Measurements from ENCODE around the gene GCHFR.

The GCHFR gene

DNA sequence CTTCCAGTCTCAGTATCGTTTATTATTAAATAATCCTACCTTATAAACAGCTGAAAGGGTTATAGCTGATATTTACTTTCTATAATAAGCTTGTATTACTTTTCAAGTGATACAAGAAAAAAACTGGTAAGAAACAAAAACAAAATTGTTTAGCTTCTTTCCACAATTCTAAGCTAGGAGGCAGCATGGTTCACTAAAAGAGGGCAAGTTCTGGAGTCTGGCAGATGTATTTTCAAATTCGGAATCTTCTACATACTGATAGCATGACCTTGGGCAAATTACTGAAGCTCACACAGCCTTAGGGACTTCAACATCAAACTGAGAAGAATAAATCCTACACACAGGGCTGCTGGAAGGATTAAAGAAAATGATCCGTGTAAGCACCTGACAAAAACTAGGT is 21.3 kb downstream of the GCHFR start:
- no peak for DNase-seq

DNA sequence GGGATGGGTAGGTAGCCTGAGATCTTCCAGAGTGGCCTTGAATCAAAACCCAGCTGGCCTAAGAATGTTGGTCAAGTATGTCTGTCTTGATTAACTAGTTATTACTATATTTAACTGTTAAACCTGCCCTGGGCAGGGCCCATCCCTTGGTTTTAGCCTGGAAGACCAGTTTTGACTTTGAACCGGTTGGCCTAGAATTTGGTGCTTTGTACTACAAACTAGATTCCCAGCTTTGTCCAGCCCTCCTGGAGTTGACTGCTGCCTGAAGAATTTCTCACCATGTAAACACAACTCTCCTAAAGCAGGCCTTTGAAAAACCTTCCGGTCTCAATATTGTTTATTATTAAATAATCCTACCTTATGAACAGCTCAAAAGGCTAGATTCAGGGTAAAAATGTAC is 21.9 kb downstream of the GCHFR start:
- DNase-seq, result no peak

DNA sequence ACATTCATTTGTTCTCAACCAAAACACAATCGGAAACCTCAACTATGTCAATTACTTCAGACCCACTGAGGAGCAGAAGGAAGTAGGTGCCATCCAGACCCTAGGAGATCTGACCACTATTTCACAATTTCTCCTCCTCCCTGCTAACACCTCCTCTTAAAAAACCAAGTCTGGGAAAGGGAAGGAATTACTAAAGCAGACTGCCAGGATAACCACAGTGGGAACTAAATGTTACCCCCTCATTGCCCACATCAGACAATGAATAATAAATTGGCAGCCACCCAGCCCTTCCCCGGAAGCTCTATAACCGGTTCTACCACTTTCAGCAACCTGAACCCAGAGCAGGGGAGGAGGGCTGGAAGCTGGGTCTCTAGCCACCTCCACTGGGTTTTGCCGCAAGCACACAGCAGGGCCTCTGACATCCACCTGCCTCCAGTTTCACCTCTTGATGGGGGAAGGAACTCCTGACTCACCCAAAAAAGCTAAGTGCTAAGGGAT is 23.5 kb downstream of the GCHFR start:
- DNase-seq, result peak; percentile 49

DNA sequence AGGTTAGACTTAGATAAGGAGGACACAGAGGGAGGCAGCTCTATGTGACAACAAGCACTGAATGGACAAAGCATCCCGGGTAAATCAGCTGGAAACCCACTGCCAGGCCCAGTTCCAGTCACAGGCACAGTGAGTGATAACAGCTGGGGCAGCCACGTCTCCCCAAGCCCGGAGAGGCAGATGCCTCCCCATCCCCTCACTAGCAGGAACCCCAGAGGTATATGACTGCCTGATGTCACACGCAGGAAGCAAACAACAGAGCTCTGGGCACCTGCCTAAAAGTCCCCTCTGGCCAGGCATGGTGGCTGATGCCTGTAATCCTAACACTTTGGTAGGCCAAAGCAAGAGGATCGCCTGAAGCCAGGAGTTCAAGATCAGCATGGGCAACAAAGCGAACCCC is 24.1 kb downstream of the GCHFR start:
- no peak for DNase-seq

DNA sequence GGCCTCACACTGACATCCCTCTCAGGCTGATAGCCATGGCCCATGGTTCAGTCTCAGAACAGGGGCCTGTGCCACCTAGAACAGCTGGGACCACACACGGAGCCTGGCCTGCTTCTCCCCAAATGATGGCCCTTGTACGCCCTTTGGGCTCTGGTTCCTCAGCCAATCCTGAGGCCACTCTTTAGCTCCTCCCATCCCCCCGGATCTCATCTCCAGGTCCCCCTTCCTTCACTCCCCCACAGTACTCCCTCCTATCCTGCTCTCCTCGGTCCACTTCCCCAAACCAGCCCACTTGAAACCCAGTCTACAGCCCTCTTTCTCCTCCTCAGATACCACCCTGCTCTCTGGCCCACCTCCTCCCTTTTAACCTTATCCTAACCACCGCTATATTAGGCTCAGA is 25.3 kb downstream of the GCHFR start:
- no peak for DNase-seq

DNA sequence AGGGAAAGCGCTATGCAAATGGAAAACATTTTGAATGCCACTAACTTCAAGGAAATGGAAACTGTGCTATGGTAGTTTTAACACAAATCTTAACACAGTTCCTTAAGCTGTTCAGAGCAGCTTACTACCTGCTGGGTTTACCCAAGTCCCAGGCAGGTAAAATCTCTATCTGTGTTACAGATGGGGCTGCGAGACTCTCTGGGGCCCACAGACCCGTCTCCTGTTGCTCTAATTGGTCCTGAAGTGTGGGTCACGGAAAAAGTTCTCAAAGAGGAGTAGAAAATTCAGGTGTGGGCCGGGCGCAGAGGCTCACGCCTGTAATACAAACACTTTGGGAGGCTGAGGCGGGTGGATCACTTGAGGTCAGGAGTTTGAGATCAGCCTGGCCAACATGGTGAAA is 26.1 kb downstream of the GCHFR start:
- no peak for DNase-seq

DNA sequence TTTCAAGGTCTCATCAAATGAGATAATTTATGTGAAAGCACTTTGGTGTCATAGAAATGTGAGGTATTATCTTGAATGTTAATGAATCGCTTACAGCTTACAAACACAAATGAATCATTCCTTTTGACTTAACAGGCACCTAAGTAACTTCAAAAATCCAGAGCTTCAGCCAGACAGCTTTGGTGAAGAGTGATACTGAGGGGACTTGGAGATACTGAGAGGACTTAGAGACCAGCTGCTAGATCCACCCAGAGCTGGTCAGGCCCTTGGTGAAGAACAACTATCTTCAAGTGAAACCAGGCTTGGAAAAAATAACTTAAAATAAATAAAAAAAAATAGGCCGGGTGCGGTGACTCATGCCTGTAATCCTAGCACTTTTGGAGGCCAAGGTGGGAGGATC is 26.9 kb downstream of the GCHFR start:
- no peak for DNase-seq

DNA sequence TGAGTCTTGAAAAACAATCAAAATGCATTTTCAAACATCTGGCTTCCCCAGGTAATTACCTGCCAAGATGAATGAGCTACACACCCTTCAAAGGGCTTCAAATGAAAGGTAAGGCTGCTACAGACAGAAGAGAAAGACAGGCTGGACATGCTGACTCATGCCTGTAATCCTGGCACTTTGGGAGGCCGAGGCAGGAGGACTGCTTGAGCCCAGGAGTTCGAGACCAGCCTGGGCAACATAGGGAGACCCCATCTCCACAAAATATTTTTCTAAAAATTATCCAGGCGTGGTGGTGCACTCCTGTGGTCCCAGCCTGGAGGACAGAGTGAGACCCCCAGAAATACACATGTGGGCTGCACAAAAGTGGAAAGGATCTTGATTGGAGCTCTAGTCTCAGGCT is 28.5 kb downstream of the GCHFR start:
- no peak for DNase-seq

DNA sequence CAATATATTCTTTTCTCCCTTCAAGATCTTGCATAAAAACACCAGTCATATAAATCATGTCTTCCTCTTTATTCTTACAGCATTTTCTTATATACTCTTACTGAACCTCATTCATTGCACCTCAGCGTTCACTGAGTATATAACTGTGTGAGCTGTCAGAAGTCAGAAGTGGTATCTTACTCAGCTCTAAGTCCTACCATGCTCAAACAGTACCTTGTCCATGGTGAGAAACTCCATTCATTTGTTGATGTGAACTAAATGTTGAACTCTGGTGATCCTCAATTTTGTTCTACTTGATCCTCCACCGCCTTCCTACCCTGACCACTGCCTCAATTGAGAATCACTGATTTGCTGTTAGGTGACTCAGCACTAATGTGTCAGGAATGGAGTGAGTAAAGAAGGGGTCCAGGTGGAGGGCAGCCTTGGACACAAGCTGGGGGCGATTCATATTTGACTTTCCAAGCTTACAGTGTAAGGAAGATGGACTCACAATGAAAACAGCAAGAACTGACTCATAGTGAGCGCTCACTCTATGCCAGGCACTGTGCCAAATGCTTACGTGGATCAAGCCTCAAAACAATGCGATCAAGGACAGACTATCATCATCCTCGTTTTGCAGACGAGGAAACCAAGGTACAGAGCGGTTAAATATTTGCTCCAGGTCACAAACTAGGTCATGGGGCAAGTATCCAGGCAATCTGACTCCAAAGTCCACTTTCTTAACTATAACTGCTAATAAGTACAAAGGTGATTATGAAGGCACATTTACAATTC is 29.5 kb downstream of the GCHFR start:
- DNase-seq, result no peak

DNA sequence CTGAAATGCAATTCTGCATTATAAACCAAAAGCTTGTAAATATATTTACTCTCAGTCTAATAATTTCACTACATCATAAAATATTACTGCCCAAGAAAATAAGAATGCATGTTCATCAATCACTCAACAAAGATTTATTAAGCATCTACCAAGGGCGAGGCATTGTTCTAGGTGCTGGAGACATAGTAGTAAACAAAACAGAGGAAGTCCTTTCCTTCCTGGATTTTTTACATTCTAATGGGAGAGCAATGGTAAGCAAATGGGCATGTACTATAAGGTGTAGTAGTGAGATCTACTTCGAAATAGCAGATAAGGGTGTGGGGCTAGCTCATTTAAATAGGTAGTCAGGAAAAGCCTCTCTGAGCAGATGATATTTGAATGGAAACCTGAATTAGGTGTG is 32.2 kb downstream of the GCHFR start:
- DNase-seq, result no peak

DNA sequence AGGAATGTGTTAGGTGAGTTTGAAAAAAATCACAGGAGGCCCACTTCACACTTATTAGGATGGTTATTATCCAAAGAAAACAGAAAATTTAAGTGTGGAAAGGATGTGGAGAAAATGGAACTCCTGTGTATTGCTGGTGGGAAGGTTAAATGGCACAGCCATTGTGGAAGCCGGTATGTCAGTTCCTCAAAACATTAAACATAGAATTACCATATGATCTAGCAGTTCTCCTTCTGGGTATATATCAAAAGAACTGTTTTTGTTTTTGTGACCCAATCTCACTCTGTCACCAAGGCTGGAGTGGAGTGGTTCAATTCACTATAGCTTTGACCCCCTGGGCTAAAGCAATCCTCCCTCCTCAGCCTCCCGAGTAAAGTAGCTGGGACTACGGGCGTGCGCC is 32.6 kb downstream of the GCHFR start:
- DNase-seq, result no peak

DNA sequence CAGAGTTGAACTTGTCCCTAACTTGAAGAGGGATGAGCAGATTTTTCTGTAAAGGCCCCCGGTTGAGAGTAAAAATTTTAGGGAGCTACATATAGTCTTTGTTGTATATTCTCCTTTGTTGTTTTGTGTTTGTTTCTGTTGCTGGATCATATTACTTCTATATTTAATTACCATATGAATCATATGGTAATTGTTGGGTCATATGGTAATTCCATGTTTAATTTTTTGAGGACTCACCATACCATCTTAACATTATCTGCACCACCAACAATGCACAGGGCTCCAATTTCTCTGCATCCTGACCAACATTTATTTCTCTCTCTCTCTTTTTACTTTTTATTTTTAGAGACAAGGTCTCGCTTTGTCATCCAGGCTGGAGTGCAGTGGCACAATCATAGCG is 35.7 kb downstream of the GCHFR start:
- no peak for DNase-seq

DNA sequence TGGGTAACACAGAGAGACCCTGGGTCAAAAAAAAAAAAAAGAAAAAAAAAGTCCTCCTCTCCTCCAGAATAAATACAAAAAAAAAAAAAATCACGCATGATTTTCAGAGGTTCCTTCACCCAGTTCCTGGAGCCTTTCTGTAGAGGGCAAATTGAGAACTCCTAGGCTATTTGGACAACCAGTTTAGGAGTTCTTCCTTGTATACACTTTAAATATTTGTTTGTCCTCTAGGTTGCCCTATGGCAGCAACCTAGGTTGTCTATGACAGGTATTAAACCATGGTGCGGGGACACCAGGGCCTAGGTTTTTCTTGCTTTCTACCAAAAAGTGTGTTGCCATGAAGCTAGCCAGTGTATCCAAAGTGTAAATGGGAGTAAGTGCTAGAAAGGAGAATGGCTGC is 39.2 kb downstream of the GCHFR start:
- no peak for DNase-seq

DNA sequence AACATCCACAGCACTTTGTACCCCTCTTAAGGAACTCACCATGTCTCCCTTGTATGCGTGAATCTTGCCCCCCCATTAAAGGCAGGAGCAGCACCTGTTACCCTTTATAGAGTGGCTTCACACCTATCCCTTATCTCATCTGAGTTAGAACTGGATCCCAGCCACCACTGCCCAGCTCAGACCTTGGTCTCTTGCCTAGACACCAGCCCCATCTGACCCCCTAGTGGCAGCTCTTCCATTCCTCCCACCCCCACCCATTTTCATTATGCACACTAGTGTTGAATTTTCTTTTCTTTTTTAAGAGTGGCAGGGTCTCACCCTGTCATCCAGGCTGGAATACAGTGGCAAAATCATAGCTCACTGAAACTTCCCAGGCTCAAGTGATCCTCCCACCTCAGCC is 39.8 kb downstream of the GCHFR start:
- DNase-seq, result no peak

DNA sequence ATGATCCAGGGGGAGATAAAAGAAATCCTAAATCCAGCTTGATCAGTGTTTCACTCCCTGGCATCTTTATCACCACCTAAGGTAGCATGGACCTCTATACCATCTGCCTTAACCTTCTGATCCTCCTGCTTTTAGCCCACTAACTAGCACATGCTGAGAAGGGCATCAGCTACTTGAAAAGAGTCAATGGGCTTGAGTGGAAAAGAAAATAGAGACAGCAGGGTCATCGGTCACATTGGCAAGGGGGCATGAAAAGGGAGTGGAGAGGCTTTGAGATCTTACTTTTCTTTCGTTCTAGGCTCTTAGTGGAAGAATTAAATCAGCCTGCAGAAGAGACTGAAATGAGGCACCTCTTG is 42.8 kb downstream of the GCHFR start:
- DNase-seq, result no peak

DNA sequence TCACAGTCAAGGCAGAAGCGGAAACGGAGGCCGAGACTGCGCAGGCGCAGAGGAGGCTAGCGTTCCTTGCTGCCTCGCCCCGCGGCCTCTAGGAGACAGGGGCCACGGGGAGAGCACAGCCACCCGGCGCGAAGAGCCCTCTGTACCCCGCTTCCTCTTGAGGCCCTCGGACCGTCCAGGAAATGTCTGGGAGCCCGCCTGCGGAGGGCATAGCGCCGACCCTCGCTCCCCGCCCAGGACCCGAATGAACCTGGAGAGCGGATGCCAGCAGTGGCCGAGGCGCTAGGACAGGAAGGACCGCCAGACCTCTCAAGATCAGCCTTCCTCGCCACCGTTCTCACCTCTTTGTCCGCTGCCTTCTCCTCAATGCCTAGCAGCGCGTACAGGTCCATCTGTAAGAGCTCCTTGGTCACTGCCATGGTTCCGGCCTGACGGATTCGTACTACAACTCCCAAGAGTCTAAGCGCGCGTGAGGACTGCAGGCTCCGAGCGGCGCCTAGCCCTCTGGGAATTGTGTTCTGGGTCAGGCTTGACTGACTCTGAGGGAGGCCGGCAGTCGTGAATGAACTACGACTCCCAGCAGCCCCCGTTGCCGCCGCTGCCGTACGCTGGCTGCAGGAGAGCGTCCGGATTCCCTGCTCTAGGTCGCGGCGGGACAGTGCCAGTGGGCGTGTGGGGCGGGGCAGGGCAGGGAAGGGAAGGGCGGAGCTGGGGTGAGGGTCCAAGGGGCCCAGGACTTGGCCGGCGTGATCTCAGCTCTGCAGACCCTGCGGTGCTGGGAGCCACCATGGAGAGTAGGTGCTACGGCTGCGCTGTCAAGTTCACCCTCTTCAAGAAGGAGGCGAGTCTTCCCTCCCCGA is 43.4 kb downstream of the GCHFR start, which contains the start of the genes DNAJC17 and ZFYVE19:
DNAJC17 (minus strand) TSS at position 446 of the 860 bp plus-strand sequence; CDS start at position 419, 27 bp downstream.
ZFYVE19 (plus strand) TSS at position 62 of the 860 bp plus-strand sequence; CDS start at position 563, 501 bp downstream.
- DNase-seq, result peak; percentile 95

DNA sequence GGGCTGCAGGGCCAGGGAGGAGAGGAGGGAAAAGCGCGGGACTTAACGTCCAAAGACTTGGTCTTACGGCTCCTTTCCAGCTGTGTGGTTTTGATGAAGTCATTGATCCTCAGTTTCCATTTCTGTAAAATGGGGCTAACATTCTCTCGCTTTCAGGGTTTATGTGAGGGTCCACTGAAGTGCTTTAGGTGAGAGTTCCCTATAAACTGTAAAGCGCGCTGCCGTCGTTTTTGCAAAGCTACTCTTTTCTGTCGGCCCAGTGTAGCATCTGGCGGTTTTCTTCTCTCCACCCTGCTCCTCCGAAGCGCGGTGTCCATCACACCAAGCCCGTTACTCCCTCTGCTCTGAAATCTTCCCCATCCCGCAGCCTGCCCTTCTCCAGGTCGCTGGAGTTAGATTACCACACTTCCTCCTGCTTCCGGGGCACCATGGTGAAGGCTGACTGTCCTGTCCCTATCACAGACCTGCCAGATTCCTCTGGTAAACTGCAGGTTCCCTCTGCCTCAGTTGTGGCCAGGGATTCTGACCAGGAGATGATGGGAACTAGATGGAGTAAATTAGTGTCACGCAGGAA is 44.1 kb downstream of the GCHFR start:
- DNase-seq, result no peak

DNA sequence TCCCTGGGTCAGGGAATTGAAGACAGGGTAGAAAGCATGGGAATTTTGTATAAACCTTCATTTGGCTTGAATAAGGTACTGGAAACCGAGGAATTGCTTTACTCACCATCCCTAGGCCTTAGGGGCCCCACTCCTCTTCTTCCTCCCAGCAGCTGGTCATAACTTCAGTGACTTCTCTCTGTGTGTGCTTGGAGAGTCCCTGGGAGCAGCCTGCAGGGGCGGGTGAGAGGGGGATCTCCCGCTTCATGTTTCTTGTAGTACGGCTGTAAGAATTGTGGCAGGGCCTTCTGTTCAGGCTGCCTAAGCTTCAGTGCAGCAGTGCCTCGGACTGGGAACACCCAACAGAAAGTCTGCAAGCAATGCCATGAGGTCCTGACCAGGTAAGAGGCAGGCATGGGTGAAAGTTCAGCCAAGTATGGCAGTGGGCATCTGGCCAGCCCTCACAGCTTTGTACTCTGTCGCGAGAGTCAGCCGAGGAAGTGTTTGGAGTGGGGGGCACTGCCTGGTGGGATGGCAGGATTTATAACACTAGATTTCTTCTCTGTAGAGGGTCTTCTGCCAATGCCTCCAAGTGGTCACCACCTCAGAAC is 45.1 kb downstream of the GCHFR start:
- no peak for DNase-seq

DNA sequence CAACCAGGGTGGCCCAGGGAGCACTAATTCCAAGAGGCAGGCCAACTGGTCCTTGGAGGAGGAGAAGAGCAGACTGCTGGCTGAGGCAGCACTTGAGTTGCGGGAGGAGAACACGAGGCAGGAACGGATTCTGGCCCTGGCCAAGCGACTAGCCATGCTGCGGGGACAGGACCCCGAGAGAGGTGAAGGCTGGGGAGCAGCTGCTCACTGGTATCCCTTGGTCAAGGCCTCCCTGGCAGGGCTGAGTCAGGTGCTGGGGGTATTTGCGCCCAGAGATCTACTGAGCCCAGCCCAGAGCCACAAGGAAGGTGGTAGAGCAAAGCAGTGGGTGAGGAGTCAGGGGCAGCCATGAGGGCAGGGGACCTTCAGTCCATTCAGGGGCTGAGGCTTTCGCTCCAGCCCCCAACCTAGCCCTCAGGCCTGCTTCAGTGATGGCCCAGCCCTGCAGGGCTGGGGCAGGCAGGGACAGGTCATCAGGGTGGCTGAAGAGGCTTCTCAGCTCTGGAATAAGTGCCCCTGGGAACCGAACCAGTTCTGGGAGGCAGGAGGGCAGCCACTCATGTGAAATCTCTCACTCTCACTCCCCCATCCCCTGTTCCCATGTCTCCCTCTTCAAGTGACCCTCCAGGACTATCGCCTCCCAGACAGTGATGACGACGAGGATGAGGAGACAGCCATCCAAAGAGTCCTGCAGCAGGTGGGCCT is 49.0 kb downstream of the GCHFR start:
- no peak for DNase-seq

DNA sequence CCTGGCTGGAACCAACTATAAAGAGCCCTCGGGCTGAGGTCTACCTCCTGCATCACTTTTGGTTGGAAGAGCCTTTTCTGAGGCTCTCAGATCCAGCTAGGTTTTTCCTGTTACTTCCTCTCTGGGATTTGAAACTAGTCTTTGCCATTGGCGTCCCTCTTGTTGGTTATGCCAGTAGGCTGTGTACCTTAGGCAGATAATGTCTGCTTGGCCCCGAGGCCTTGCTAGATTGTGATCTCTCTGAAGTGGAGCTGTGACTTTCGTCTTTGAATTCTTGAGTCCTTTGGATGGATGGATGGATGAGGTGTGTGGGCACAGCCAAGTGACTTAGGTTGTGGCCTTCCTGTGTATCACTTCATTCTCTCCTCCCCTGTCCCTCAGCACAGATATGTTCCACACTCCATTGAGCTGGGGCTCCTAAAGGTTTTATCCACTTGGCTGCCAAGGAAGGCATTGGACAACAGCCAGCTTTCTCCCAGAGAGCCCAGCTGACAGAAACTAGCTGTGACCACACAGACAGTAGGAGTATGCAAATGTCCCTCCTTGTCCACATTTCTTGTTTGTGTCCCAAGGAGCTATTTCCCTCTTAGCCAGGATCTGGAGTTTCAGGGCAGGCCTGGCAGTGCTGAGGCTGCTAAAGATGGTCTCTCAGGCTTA is 51.3 kb downstream of the GCHFR start:
- DNase-seq, result no peak
